ENCODE measurements around the gene COA6.

COA6 gene

GRCh38 chr1:234373064-234373958, at the start of gene COA6:
COA6 (plus strand) TSS chr1:234373456; CDS start chr1:234373467, 11 bp downstream.
- H3K4me3 ChIP-seq (ENCODE audit: low read depth, low read length): peak within 1 kb of the TSS; percentile 81
- DNase-seq (ENCODE audit: low read depth): peak; percentile 98
- TF ChIP-seq CTCF (IDR thresholded peaks at IDR 0.05; ENCODE audit: insufficient read depth, low read depth, low read length, missing control alignments): no peak

- no peak for TF ChIP-seq CTCF (IDR thresholded peaks at IDR 0.05; ENCODE audit: insufficient read depth, low read depth, low read length, missing control alignments)
- no peak for DNase-seq (ENCODE audit: low read depth)
- H3K4me3 ChIP-seq (ENCODE audit: low read depth, low read length): no peak overlapping the region
Measured at GRCh38 chr1:234324821-234325220, 48.4 kb upstream of the COA6 start.

DNA sequence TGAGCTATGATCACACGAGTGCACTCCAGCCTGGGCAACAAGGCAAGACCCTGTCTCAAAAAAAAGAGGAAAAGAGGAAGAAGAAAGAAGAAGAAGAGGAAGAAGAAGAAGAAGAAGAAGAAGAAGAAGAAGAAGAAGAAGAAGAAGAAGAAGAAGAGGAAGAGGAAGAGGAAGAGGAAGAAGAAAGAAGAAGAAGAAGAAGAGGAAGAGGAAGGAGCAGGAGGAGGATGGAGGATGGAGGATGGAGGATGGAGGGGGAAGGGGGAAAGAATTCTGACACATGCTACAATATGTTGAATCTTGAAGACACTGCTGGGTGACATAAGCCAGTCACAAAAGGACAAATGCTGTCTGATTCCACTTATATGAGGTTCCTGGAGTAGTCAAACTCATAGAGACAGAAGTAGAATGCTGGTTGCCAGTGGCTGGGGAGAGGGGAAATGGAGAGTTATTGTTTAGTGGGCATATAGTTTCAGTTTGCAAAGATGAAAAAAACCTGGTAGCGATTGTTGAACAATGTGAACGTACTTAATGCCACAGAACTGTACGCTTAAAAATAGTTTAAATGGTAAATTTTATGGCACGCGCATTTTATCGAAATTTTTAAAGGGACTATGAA, 47.3 kb upstream of the COA6 start:
- no peak for DNase-seq (ENCODE audit: low read depth)
- no peak for TF ChIP-seq CTCF (IDR thresholded peaks at IDR 0.05; ENCODE audit: insufficient read depth, low read depth, low read length, missing control alignments)
- no peak overlapping the region for H3K4me3 ChIP-seq (ENCODE audit: low read depth, low read length)

- H3K4me3 ChIP-seq (ENCODE audit: low read depth, low read length): no peak overlapping the region
- TF ChIP-seq CTCF (IDR thresholded peaks at IDR 0.05; ENCODE audit: insufficient read depth, low read depth, low read length, missing control alignments): peak; percentile 78
- peak; percentile 62 for DNase-seq (ENCODE audit: low read depth)
Measured at GRCh38 chr1:234326497-234327366, 46.5 kb upstream of the COA6 start.

GRCh38 chr1:234327577-234328164, 45.6 kb upstream of the COA6 start:
- no peak for DNase-seq (ENCODE audit: low read depth)
- H3K4me3 ChIP-seq (ENCODE audit: low read depth, low read length): no peak overlapping the region
- TF ChIP-seq CTCF (IDR thresholded peaks at IDR 0.05; ENCODE audit: insufficient read depth, low read depth, low read length, missing control alignments): no peak

DNA sequence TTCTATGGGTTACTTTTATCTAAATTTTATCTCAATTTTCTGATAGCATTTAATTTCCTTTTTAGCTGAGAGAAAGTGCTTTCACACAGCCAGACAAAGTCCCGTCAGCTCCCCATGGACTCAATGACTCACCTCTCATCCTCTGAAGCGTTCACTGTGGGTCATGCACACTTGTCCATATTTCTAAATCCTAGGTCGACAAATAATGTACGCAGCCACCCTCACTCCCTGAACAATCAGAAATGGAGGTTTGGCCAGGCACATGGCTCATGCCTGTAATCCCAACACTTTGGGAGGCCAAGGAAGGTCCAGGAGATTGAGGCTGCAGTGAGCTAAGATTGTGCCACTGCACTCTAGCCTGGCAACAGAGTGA, 42.4 kb upstream of the COA6 start:
- no peak for TF ChIP-seq CTCF (IDR thresholded peaks at IDR 0.05; ENCODE audit: insufficient read depth, low read depth, low read length, missing control alignments)
- no peak for DNase-seq (ENCODE audit: low read depth)
- H3K4me3 ChIP-seq (ENCODE audit: low read depth, low read length): no peak overlapping the region
